Activated CD8-positive, alpha-beta memory T cell treated with anti-CD3 and anti-CD28 coated beads for 24 hours (primary cell): ENCODE data around the gene NCKAP5.

Experiments used
- DNase-seq: peaks from one replicate; pipeline ENCODE4 v3.0.0-alpha.2; 2020

Gene NCKAP5

DNA sequence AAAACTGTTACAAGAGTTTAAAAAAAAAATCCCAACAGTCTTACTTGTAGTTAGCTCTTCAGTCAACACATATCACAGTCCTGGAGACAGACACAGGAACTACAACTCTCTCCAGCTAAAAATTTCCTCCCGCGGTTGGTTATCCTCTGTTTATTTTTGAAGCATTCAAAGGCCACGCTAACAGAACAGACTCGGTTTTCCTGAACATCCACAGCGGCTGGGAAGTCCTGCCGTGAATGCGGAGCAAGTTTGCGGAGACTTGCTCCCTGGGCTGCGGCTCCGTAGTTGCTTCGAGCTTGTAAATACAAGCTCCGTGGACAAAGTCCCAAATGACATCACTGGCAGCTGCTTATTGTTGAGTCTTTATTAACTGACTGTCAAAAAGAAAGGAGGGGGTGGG is at the start of gene NCKAP5:
TSS of gene NCKAP5 (minus strand) at position 292 of the 400 bp plus-strand sequence. CDS start 50,937 bp downstream, outside the sequence.
- no peak for DNase-seq

DNA sequence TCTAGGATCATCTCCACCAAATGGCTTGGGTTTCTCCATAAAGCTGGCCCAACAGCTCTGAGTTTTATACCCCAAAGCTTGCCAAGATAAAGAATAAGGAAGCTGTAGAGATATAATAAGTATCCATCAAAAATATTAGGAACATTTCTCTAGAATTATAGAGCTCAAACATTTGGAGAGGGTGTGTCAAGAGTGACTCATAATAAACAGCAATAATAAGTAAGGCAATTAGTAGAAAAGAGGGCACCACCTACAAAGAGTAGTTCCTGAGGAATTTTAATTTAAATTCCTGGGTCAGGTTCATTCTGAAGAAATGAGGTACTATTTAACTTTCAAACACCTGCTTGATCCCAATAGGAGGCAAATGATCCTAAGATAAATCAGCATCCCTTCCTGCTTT is 41.4 kb upstream of the NCKAP5 start:
- no peak for DNase-seq

DNA sequence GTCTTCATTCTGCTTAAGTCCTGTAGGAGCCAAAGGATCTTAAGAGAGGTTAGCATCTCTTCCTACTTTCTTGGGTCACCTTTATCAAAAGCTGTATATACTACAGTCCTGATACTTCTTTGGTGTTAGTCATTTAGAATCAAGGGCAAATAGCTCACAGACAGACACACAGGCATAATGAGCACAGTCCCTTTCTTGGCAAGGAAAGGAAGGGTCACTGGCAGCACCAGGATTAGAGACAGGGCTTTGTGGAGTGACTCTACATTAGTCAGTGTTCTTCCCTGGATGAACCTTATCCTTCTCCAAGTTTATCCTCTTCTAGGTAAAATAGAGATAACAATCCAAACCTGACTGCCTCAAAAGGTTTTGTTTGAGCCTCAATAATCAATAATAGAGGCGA is 40.0 kb upstream of the NCKAP5 start:
- DNase-seq, result no peak

DNA sequence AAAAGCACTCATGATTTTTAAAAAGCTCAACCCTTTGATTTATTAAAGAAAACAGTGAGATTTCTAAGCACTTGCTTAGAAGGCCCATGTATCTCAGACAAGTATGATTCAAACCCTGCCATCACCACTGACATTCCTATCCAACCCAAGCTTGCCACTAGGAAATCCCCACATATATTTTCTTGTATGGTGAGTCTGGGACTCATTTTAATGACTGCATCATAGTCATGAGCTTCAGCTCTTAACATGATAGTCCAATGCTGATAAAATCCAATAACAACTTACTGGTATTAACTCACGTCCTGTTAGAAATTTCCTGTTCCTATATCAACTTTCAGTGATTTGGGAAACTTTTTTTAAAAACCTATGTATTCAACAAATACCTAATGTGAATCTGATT is 39.4 kb upstream of the NCKAP5 start:
- no peak for DNase-seq

DNA sequence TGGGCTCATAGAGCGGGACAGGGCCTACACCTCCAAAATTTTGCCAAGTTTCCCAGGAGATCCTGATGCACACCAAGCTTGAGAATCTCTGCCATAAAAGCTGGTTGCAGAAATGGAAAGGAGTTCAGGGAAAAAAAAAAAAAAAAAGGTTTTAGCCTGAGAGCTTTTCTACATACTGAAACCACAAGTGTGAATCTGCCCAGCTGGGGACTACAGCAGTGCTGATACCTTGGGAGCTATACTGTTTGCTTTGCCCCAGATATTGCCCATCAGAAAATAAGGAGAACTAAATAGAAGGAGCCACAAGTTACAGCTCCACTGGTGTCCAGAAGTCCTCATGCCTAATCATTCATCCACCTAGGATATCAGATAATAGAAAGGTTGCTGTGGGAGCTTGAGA is 38.4 kb upstream of the NCKAP5 start:
- DNase-seq, result no peak

DNA sequence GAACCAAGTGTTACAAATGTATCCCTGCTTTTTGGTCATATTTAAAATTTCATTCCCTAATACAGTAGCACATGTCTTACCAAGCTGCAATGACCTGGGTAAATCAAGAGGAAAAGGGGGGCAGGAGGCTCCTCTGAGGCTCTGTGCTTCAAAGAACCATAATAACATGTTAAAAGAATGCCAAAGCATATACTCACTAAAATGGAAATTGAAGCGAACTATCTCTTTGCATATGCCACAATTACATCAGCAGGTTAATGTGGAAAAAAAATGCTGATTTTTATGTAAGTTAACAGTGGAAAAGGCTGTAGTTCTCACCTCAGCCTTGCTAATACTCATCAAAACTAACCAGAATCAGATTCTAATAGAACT is 37.5 kb upstream of the NCKAP5 start:
- DNase-seq, result no peak

DNA sequence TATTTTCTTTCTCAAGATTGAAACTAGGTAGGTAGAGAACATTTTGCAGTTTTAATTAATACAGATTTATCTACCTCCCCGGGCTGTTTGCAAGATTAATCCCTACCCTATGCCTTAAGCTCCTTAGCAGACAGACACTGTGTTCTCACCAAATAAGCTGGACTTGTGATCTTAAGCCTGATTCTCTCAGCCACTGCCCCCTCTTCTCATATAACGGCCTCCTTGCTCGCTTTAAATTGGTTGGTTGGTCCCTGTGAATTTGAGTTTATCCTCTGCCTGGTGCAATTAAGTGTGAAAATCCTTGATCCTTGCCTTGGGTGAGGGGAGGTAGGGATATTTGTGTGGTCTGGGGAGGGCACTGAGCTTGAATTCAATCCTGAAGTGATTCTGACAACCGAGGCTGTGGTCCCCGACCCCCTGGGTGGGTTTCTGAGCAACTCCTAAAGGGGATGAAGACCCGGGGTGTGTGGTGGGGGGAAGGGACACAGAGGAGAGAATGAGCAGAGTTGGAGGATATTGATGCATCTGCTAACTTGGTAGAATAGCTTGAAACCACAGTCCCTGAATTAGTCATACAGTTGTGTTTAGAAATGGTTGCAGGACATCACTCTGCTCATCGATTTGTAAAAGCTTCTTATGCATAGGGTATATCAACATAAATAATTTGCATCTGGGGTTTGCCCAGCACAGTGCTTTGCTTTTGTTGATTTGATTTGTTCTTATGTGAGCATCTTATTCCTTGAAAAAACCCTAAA is 36.9 kb upstream of the NCKAP5 start:
- DNase-seq, result no peak

DNA sequence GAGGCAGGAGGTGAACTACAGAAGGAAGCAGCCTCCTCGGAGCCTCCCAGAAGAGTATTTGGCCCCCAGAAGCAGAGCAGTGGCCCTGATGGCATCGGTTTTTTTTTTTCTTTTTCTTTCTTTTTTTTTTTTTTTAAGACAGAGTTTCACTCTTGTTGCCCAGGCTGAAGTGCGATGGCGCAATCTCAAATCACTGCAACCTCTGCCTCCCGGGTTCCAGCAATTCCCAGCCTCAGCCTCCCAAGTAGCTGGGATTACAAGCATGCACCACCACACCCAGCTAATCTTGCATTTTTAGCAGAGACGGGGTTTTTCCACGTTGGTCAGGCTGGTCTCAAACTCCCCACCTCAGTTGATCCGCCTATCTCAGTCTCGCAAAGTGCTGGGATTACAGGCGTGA is 34.8 kb upstream of the NCKAP5 start:
- DNase-seq, result no peak

DNA sequence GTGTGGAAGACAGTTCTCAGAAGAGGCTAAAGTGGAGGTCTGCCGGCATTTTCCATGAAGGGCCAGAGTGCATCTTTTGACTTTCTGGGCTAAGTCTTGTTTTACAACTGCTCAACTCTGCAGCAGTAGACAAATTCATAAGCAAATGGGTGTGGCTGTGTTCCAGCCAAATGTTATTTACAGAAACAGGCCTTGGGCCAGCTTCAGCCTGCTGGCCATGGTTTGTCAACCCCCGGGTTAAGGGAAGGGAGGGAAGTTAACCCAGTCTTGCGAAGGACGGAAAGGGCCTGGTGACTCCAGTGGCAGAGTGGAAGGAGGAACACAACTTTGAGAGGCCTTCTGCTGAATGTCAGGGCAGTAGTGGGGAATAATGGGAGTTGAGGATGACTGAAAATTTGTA is 34.3 kb upstream of the NCKAP5 start:
- no peak for DNase-seq

DNA sequence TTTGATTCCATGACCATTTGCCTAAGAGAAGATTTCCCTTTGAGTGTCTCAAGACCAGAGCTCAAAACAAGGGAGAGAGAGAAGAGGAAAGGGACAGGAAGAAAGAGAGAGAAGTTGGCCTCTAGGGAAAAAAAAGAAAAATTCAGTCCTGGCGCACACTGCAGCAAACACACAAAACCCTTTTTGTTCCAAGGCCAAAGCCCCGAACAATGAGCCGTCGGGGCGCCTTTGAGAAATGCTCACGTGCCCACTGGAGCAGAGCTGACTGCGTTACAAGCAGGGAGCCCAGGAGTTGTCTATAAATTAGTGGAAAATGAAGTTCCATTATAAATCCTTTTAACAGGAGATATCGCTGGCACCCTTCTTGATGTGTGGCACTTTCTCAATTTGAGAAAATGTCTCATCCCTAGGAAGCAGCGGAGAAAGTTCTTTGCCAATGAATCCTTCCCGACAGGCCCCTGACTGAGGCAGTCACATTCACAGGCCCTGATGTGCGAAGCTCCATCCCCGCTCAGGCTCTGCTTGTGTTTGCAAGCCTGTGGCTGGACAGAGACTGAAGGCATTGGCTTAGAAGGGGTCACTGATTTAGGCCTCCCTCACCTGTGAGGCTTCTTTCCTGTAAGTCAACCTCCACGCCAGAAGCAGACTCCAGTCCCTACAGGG is 32.1 kb upstream of the NCKAP5 start:
- no peak for DNase-seq

DNA sequence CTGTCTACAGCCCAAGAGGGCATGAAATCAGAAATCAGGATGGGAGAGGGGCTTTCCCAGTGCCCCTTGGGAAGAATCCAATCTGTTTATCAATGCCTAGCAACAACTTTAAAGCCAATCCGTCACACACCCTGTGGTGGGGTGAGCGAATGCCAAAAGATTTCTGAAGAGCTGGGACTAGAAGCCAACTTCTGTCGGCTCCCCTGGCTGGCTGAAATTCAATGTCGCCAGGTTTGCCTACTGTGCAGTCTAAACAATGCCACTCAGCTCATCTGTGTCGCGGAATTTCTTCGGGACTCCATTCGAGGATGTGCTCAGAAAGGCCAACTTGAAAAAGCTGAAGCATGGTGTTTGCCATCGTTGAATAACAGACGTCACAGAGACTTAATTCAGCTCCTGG is 31.5 kb upstream of the NCKAP5 start:
- no peak for DNase-seq

DNA sequence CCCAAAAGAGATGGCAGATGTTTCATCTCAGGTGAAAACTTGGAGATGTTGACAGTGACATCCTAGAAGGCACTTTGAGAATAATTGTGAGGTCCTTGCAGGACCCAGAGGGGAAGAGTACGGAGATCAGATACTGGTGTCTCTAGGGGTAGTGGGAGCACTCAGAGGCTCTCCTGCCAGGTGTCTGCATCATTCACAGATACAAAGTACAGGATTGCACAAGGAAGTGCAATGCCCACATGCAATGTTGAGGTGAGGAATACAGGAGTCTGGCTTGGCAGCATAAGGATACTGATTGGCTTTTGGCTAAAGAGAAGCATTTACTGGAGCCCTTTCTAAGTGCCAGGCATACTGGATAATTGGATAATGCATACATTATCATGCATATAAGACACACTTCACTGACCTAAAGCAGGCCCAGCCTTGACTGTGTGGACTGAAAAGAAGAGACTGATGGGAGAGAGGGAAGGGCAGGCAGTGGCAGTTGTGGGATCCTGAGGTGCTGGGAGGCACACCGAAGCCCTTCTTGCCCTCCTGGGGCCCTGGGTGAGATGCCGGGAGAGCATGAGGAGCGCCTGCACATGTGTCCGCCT is 31.0 kb upstream of the NCKAP5 start:
- no peak for DNase-seq

DNA sequence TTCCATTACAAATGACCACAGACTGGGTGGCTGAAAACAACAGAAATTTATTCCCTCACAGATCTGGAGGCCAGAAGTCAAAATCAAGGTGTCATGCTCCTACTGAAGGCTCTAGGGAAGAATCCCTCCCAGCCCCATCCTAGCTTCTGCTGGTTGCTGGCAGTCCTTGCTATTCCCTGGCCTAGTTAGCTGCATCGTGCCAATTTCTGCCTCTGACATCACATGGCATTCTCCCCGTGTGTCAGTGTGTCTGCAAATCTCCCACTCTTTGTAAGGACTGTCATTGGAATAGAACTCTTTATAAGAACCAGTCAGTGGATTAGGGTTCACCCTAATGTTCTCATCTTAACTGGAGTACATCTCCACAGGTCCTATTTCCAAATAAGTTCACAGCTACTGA is 30.5 kb upstream of the NCKAP5 start:
- no peak for DNase-seq

DNA sequence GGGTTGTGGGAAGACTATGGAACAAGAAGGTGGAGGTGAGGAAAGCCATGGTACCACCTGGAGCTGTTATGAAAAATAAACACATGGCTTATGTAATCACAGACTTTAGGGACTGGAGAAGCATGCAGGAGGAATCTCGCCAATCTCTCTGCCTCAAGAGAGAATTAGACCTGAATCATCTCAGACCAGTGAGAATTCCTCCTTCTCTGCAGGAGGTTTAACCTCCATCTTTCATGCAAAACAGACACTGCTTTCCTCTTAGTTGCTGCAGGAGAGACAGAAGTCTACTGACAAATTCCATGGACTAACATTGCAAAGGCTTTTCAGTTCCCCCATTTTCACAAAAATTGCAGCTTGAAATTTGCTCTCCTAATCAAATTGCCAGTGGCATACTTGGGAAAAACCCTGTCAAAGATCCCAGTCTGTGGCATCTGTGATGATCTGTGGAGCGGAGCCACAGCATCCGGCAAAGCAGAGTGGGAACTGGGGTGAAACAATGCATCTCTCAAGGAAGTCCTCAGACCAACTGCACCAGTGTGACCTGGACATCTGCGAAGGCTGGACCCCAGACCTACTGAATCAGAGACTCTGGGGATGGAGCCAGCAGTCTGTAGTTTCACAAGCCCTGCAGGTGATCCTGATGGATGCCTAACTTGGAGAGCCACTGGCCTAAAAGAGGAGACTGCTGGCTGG is 28.6 kb upstream of the NCKAP5 start:
- no peak for DNase-seq

DNA sequence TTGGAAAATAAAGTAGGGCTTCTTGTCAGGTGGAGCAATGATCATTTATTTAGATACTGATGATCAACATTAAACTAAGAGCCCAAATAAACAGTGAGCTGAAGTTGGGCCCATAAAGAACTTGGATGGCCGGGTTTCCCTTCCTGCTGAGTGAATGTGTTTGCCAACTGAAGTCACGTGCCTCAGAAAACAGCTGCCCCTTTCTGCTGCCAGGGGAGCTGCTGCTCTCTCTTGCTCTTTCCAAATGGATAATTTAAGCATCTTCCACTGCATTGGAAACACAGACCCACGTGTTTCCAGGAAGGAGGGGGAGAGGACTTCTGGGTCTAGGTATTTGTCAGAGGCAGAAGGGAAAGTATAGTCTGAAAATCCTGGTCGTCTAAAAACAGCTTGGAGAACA is 22.9 kb upstream of the NCKAP5 start:
- no peak for DNase-seq

DNA sequence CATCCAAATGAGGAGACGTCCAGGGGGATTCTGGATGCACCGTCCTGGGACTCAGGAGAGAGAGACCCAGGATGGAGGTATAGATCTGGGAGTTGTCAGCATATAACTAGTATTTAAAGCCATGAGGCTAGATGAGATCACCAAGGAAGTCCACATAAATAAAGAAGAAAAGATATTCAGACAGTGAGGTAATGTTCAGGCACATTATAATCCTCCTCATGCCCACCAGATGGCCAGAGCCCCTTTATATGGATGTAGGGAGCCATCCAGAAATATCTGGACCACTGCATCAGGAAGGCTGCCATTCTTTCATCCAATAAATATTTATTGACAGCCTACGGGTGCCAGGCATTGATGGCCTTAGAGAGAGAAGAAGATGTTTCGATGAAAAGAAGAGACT is 21.2 kb upstream of the NCKAP5 start:
- DNase-seq, result no peak

DNA sequence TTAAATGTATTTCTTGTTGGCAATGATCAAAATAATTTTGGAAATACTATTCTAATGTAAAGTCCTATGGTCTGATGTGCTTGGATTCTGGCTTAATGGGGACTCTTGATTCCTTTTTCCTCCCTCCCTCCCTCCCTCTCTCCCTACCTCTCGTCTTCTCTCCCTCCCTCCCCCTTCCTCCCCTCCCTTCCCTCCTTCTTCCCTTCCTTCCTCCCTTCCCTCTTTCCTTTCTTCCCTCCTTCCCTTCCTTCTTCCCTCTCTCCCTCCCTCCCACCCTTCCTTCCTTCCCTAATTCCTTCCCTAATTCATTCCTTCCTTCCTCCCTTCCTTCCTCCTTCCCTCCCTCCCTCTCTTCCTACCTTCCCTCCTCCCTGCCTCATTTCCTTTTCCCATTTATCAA is 19.9 kb upstream of the NCKAP5 start:
- no peak for DNase-seq

DNA sequence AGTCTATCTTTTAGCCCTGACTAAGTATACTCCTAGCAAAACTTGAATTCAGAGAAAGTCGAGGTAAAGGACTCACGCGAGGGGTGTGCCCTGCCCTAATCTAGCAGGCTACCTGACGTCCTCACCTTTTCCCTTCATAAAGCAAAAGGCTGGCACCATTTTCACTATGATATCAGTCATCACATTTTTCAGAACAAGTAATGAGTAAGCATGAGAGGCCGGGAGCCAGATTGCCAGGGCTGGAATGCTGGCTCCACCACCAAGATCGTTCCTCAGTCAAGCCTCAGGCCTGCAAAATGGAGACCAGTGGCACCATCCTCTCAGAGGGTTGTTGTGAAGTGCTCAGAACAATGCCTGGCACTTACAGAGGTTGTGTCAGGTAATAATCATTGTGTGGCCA is 18.7 kb upstream of the NCKAP5 start:
- DNase-seq, result no peak

DNA sequence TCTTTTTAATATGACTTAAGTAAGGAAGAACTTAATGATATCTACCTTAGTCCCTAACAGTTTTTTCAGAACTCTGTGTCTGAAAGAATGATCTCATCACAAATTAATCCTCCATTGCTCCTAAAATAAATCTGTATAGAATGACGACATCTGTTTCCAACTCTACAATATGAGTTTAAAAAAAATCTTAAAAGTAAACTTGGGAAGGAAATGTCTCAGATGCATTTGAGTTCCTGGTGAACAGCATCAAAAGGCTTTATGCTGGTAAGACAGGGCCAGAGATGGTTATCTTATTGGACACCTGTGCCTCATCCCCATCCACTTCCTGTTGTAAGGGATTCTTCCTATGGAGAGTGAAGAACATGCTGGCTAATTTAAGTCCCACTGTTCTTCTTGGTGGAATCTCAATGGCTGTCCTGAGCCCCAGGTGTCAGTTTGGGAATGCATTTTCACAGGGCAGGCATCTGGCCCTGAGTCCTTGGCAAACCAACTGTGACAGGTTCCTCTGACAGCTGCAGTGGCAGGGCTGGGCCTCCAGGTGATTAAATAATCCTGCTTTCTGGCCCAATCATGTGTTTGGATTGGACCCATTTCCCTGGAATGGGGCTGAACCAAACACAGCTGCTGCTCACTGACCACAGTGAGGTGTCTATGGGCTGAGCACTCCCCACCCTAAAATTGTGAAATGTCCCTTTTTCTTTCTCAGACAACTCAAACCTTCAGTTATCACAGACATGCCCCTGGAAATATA is 12.9 kb upstream of the NCKAP5 start:
- no peak for DNase-seq

DNA sequence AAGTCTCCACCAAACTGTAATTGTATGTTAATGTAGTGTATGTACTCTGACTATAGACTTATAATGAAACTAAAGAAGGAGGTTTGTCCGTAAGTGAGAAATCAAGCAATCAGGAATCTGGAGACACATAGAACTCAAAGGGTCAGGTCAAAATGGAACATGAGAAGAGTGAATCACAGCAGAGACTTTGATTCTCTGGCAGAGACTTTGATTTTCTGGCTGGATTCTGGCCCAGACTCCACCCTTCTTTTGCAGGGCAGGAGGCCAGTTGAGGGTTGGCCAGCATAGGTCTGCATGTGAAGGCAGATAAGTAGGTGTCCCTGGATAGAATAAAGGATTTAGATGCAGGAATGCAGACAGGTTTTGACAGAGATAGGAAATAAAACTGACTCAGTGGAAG is 11.0 kb upstream of the NCKAP5 start:
- no peak for DNase-seq

DNA sequence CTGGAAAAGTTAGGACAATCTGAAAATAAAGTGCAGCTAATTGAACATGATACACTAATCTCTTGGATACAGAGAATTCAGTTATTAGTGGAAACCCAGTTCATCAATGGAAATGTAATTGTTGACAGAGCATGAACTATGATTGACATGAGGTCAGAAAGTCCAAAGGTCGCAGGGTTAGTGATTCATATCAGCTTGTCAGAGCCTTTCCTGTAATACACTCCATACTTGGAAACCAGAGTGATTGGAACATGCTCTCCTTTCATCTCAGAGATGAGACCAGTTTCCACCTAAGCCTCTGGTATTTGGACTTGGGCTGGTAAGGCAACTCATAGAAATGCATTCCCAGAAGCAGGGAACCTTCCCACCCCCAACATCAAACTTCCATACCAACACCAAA is 8.5 kb upstream of the NCKAP5 start:
- DNase-seq, result no peak

DNA sequence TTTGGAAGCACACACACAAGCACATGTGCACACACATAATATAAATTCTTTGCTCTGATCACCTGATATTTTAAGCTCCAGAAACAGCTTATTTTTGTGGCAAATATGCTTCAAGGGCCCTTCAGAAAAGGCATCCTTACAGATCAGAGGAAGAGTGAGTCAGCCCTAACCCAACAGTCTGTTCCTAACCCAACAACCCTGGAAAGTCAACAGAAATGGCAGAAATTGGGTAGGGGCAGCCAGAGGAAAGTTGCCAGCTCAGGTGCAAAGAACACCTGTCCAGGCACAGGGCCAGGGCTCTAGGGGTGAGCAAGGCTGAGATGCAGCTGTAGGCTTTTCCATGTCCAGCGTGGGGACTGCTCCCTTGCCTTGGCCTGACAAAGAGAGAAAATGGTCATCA is 6.4 kb upstream of the NCKAP5 start:
- DNase-seq, result no peak

DNA sequence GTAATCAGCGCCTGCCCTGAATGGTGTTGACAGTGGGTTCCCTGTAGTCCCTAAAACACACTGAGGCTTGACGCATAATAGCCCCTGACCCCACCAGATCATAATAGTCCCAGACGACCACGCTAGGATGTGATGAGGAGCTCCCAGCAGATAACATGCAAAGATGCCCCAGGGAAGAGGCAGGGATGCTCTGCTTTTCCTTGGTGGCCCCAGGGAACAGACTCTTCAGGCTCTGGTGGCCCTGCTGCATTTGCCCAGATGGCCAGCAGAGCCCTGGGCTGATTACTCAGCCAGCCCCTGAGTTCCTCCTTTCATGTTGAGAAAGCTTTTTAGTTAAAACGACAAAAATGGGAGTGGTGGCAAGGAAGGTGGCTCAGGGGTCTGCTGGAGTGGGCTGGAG is 5.9 kb upstream of the NCKAP5 start:
- DNase-seq, result no peak
